Fibroblast of skin of right biceps (primary cell): ENCODE data around the gene LDLRAD3.
"Not testable (repeated sequence)": the region's sequence is repeated elsewhere in the genome, so short reads cannot be mapped to it uniquely, and the experiment has no call there.

Experiments
- DNase-seq: peaks from one replicate; pipeline ENCODE4 v3.0.0-alpha.2; 2013

LDLRAD3 gene

GRCh38 chr11:36167729-36168128 lies 223.9 kb downstream of the LDLRAD3 start:
- DNase-seq = no peak

GRCh38 chr11:36177836-36178235 lies 234.0 kb downstream of the LDLRAD3 start:
- DNase-seq = no peak

GRCh38 chr11:36186340-36187175 lies 242.7 kb downstream of the LDLRAD3 start:
- DNase-seq = peak; percentile 83

- no peak for DNase-seq
Observed at GRCh38 chr11:36187622-36188021, 243.8 kb downstream of the LDLRAD3 start.

GRCh38 chr11:36189735-36190134 lies 245.9 kb downstream of the LDLRAD3 start:
- not testable (repeated sequence) for DNase-seq

GRCh38 chr11:36191941-36192340 lies 248.1 kb downstream of the LDLRAD3 start:
- DNase-seq = peak; percentile 17

- DNase-seq = no peak
Observed at GRCh38 chr11:36192425-36193289, 248.8 kb downstream of the LDLRAD3 start.

- no peak for DNase-seq
Observed at GRCh38 chr11:36193290-36193619, 249.4 kb downstream of the LDLRAD3 start.

GRCh38 chr11:36193721-36194120 lies 249.9 kb downstream of the LDLRAD3 start:
- peak; percentile 14 for DNase-seq

- DNase-seq = peak; percentile 30
Observed at GRCh38 chr11:36195496-36196354, 251.9 kb downstream of the LDLRAD3 start.

- DNase-seq = peak; percentile 46
Observed at GRCh38 chr11:36196411-36196998, 252.6 kb downstream of the LDLRAD3 start.

- no peak for DNase-seq
Observed at GRCh38 chr11:36201411-36201810, 257.5 kb downstream of the LDLRAD3 start.

GRCh38 chr11:36205536-36205935 lies 261.7 kb downstream of the LDLRAD3 start:
- no peak for DNase-seq

- DNase-seq = no peak
Observed at GRCh38 chr11:36210529-36210928, 266.7 kb downstream of the LDLRAD3 start.

GRCh38 chr11:36211761-36212430 lies 268.0 kb downstream of the LDLRAD3 start:
- no peak for DNase-seq

- no peak for DNase-seq
Observed at GRCh38 chr11:36212564-36213392, 268.9 kb downstream of the LDLRAD3 start.

- no peak for DNase-seq
Observed at GRCh38 chr11:36213393-36213840, 269.6 kb downstream of the LDLRAD3 start.

GRCh38 chr11:36214480-36214879 lies 270.6 kb downstream of the LDLRAD3 start:
- DNase-seq = no peak

- no peak for DNase-seq
Observed at GRCh38 chr11:36214976-36215692, 271.3 kb downstream of the LDLRAD3 start.

- DNase-seq = no peak
Observed at GRCh38 chr11:36215693-36216060, 271.8 kb downstream of the LDLRAD3 start.
